ENCODE data around the gene MADCAM1. TPM values are rescaled to one million over a fixed set of nuclear protein-coding genes. Genes with fewer than 3 reads are reported as not detected.

The MADCAM1 gene
- polyA plus RNA-seq, 3 donors, result 3.4 to 6.5 (median 3.6) TPM

- no peak for DNase-seq (ENCODE audit: extremely low read depth in 1 of 11, low read depth in 9 of 11, low spot score in 4 of 11)
Measured at GRCh38 chr19:497869-498510, 1.7 kb downstream of the MADCAM1 start.

GRCh38 chr19:498511-498891, 2.2 kb downstream of the MADCAM1 start:
- no peak for DNase-seq (ENCODE audit: extremely low read depth in 1 of 11, low read depth in 9 of 11, low spot score in 4 of 11)

- DNase-seq (ENCODE audit: extremely low read depth in 1 of 11, low read depth in 9 of 11, low spot score in 4 of 11), result no peak
Measured at GRCh38 chr19:498977-499623, 2.8 kb downstream of the MADCAM1 start.

- DNase-seq (ENCODE audit: extremely low read depth in 1 of 11, low read depth in 9 of 11, low spot score in 4 of 11), result no peak
Measured at GRCh38 chr19:501646-502045, 5.4 kb downstream of the MADCAM1 start.

- DNase-seq (ENCODE audit: extremely low read depth in 1 of 11, low read depth in 9 of 11, low spot score in 4 of 11), result no peak
Measured at GRCh38 chr19:504616-505015, 8.3 kb downstream of the MADCAM1 start.

GRCh38 chr19:506404-507285, 10.4 kb downstream of the MADCAM1 start:
- peak in 10 of 11 donors; percentile 90 to 100 (median 100) for DNase-seq (ENCODE audit: extremely low read depth in 1 of 11, low read depth in 9 of 11, low spot score in 4 of 11)

GRCh38 chr19:507286-508203, 11.3 kb downstream of the MADCAM1 start, which contains the start of gene TPGS1:
TSS of gene TPGS1 (plus strand) at chr19:507497. CDS start at chr19:507507, 10 bp downstream.
- DNase-seq (ENCODE audit: extremely low read depth in 1 of 11, low read depth in 9 of 11, low spot score in 4 of 11), result peak in 5 of 11 donors; percentile 64 to 100 (median 100)

- DNase-seq (ENCODE audit: extremely low read depth in 1 of 11, low read depth in 9 of 11, low spot score in 4 of 11), result no peak
Measured at GRCh38 chr19:508204-509150, 12.2 kb downstream of the MADCAM1 start.

GRCh38 chr19:510606-511100, 14.4 kb downstream of the MADCAM1 start:
- DNase-seq (ENCODE audit: extremely low read depth in 1 of 11, low read depth in 9 of 11, low spot score in 4 of 11), result peak in 5 of 11 donors; percentile 55 to 78 (median 74)

- no peak for DNase-seq (ENCODE audit: extremely low read depth in 1 of 11, low read depth in 9 of 11, low spot score in 4 of 11)
Measured at GRCh38 chr19:511101-511851, 15.0 kb downstream of the MADCAM1 start.

- no peak for DNase-seq (ENCODE audit: extremely low read depth in 1 of 11, low read depth in 9 of 11, low spot score in 4 of 11)
Measured at GRCh38 chr19:512547-513365, 16.5 kb downstream of the MADCAM1 start.

GRCh38 chr19:513368-514165, 17.3 kb downstream of the MADCAM1 start:
- no peak for DNase-seq (ENCODE audit: extremely low read depth in 1 of 11, low read depth in 9 of 11, low spot score in 4 of 11)

- no peak for DNase-seq (ENCODE audit: extremely low read depth in 1 of 11, low read depth in 9 of 11, low spot score in 4 of 11)
Measured at GRCh38 chr19:514166-514663, 17.9 kb downstream of the MADCAM1 start.

GRCh38 chr19:517721-518597, 21.7 kb downstream of the MADCAM1 start:
- DNase-seq (ENCODE audit: extremely low read depth in 1 of 11, low read depth in 9 of 11, low spot score in 4 of 11), result peak in 9 of 11 donors; percentile 75 to 90 (median 84)
